NCI-H345 (cell line): ENCODE measurements around the gene BHLHE23.

Experiments used
- DNase-seq: peaks from one replicate; lab custom pipeline; 2025; lab: John Stamatoyannopoulos, UW

Gene BHLHE23

DNA sequence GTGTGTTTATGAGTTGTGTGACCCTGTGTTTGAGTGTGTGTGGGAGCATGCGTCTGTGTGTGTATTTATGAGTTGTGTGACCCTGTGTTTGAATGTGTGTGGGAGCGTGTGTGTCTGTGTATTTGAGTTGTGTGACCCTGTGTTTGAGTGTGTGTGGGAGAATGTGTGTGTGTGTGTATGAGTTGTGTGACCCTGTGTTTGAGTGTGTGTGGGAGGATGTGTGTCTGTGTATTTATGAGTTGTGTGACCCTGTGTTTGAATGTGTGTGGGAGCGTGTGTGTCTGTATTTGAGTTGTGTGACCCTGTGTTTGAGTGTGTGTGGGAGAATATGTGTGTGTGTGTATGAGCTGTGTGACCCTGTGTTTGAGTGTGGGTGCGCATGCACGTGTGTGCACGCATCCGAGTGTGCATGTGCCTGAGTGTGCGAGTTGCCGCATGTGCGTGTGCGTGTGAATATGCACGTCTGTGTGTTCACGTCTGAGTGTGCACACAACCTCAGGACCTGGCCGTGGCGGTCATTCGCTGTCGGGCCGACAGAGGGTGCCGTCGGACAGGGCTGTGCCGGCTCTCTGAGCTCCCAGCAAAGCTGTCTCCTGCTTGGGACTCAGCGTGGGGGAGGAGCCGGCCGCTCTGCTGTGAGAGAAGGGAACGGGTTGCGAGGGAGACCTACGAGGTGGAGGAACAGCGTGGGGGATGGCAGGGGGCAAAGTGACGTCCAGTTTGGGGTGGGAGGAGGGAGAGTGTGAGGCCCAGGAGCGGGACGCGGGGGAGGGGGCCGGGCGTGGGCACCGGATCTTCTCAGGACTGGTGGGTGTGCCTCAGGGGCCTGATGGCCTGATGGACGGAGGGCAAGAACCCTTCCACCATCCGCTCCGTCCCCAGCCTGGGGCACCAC lies 34.6 kb downstream of the BHLHE23 start:
- peak; percentile 85 for DNase-seq

- no peak for DNase-seq
Measured at GRCh38 chr20:62971211-62971949, 35.4 kb downstream of the BHLHE23 start.

DNA sequence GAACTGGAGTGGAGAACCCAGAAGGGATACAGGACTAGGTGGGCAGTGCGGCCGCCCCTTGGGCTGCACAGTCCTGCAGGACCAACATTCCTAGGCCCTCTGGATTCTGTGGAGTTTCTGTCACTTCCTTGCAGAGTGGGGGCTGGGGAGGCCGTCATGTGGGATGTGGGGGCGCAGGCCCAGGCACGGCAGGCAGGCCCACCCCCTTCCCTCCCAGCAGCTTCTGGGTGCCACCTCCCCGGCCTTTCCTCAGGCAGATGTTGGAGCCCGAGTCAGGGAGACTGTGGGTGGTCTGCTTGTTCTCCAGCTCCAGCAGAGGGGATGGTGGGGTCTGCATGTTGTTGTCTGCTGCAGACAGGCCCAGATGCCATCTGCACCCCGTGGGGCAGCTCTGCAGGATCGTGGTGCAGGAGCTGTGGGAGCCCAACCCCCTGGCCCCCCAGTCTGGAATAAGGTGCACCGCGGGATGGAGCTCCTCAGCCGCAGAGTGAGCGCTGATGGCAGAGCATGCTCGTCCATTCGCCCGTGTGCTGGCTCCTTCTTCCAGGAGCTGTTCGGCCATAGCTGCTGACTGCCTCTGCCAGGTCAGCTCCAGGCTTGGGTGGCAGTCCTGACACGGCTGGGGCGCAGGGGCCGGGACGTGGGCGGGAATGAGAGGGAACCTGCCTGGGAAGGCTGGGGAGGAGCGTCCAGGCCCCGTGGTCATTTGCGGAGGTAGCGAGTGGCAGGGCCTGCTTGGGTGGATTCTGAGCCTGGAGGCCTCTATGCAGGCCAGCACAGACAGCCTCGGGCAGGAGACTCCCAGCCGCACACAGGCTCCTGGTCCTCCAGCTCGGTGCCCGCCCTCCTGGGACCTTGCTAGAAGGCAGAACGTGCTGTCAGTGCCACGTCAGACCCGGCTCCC lies 36.2 kb downstream of the BHLHE23 start:
- DNase-seq, result no peak

DNA sequence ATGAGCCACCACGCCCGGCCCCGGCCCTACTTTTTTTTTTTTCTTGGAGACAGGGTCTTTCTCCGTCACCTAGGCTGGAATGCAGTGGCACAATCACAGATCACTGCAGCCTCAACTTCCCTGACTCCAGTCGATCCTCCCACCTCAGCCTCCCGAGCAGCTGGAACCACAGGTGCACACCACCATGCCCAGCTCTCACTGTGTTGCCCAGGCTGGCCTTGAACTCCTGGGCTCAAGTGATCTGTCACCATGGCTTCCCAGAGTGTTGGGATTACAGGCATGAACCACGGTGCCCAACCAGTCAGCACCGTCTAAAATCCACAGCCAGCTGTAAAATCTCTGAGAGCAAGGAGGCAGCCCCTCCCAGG lies 36.8 kb downstream of the BHLHE23 start:
- DNase-seq, result no peak

GRCh38 chr20:62969179-62969760 lies 37.5 kb downstream of the BHLHE23 start:
- DNase-seq, result no peak

GRCh38 chr20:62968378-62969178 lies 38.2 kb downstream of the BHLHE23 start:
- DNase-seq, result no peak

DNA sequence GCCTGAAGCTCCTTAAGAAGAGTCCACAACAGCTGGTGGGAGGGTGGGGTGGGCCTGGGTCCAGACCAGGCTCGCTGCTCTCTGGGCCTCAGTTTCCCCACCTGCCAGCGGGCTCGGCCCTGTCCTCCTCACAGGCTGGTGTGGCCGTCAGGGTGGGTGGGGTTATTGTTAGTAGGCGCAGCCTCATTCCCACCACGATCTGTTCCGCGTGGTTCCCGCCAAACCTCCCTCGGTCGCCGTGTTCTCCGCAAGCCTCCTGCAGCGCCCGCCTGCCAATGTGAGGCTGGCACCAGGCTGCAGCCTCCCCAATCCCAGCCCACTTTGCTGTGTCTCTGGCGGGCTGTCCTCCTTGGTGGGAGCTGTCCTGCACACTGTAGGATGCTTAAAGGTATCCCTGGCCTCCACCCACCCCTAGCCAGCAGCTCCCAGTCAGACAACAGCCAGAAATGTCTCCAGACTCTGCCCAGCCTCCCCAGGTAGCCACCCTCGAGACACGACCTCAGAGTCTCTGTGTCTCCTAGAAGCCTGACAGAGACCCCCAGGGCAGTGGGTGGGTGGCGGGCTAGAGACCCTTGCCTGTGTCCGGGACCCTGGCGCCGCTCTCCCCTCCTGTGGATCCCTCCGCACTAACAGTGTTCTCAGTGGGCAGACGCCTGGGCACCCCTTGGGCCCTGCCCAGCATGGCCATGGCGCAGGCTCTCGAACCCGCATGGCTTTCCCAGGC lies 39.0 kb downstream of the BHLHE23 start:
- no peak for DNase-seq

GRCh38 chr20:62967149-62967501 lies 39.6 kb downstream of the BHLHE23 start:
- DNase-seq, result no peak

- no peak for DNase-seq
Measured at GRCh38 chr20:62966212-62967148, 40.3 kb downstream of the BHLHE23 start.

DNA sequence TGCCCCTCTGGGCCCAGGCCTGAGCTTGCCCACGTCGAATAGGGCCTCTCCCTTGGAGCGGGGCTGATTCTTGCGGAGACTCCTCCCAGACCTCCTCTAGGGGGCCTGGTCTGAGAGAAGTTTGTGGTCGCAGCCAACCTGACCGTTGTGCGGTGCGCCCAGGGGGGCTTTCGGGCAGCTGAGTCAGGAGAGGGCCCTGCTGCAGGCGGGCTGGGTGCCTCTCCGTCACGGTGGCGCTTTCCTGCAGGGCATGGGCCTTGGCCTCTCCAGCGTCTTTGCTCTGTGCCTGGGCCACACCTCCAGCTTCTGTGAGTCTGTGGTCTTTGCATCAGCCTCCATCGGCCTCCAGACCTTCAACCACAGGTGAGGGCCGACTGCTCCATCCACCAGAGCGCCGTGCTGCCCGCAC lies 41.4 kb downstream of the BHLHE23 start:
- DNase-seq, result no peak

DNA sequence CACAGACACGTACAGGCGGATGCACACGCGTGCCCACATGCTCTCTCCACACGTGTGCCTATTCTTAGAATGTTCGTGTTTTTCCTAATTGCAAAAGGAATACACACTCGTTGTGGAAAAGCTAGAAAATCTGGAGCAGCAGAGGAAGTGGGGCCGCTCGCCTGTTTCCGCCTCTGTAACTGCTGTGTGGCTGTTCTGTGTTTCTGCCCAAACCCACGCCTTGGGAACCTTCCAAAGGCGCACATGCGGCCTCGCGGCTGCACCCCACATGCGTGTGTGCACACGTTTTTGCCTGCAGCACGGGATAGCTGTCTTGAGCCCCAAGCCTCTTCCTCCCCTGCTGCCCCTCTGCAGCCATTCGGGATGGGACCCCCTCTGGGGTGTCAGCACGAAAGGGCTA lies 42.1 kb downstream of the BHLHE23 start:
- no peak for DNase-seq

DNA sequence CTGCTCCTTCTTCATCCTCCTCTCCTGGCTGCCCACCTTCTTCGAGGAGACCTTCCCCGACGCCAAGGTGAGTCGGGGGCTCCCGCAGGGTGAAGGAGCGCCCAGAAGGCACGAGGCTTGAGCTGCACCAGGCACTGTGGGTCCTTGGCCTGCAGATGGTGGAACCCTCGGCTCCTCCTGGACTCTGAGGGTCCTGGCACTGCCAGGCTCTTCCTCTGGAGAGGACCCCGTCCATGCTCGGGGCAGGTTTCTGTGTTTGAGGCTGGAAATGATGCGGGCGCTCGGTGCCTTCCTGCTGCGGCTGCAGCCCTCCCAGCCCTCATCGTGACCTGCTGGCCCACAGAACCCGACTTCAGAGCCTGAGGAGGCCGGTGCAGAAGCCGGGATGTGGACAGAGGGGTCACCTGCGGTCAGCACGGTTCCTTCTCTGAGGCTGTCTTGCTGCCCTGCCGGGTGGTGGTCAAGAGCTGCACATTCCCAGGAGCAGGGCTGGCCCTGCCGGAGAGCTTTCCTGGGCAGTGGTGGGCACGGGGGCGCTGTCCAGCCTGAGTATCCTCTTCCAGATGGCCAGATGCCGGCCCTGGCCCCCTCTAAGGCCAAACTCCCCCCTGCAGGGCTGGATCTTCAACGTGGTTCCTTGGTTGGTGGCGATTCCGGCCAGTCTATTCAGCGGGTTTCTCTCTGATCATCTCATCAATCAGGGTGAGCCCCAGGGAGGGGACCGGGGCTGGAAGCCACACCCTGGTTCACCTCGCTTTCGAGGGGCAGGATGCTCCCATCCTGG lies 43.0 kb downstream of the BHLHE23 start:
- no peak for DNase-seq

- DNase-seq, result no peak
Measured at GRCh38 chr20:62962891-62963613, 43.7 kb downstream of the BHLHE23 start.

GRCh38 chr20:62962221-62962879 lies 44.4 kb downstream of the BHLHE23 start:
- no peak for DNase-seq

DNA sequence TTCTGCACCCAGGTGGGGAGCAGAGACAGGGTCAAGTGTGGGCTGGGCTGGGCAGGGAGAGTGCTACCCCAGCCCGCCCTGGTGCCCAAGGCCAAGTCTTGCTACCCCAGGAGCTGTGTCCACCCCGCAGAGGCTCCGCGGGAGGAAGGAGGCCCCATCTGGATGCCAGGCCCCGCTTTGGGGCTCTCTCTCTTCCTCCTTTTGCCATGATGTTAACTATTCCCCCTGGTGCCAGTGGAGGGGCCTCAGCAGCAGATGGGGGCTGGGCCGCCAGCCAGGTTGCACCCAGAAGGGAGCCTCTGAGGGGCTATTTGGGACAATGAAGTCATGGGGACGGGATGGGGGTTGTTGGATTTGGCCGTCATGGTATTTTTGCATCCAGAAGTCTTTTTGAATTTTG lies 45.0 kb downstream of the BHLHE23 start:
- DNase-seq, result no peak

DNA sequence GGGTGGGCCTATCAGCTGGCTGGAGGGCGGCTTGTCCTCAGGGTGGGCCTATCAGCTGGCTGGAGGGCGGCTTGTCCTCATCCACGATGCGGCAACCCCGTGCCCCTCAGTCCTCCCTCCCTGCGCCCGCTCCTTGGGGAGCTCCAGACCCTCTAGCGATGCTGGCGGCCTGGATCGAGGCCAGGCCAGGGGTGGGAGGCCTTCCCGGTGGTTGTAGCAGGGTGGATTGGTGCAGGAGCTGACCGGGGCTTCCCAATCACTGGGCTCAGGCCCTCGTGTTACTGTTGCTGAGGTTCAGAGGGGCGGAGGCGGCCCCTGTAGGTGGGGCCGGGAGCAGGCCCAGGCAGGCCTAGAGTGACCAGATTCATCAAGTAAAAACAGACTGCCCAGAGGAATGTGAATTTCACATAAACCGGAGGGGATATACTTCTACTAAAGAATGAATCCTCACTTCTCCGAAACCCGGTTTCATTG lies 45.4 kb downstream of the BHLHE23 start:
- DNase-seq, result no peak
